Measurements from ENCODE around the gene EXOSC9.

Gene EXOSC9

GRCh38 chr4:121824950-121825349 lies 23.8 kb downstream of the EXOSC9 start:
- Histone ChIP-seq H3K9me3 (ENCODE audit: control insufficient read depth, insufficient read depth, low read depth, low read length) (no peaks in the 10 kb centered on the region), H3K36me3 (ENCODE audit: control insufficient read depth, insufficient read depth, low read length) (peaks cover 31% of the 10 kb centered on the region), H3K4me1 (ENCODE audit: control insufficient read depth, insufficient read depth, low read length) (no peaks in the 10 kb centered on the region), H3K4me3 (ENCODE audit: low read depth, low read length) (no peak overlapping the region), H3K27ac (ENCODE audit: low read depth, low read length) (no peak overlapping the region), H3K27me3 (ENCODE audit: control insufficient read depth, insufficient read depth, low read length) (no peaks in the 10 kb centered on the region), H3K9ac (ENCODE audit: low read length) (no peak overlapping the region)

- Histone ChIP-seq H3K4me3 (ENCODE audit: low read depth, low read length) (no peak overlapping the region), H3K27me3 (ENCODE audit: control insufficient read depth, insufficient read depth, low read length) (no peaks in the 10 kb centered on the region), H3K27ac (ENCODE audit: low read depth, low read length) (no peak overlapping the region), H3K9me3 (ENCODE audit: control insufficient read depth, insufficient read depth, low read depth, low read length) (no peaks in the 10 kb centered on the region), H3K9ac (ENCODE audit: low read length) (no peak overlapping the region), H3K36me3 (ENCODE audit: control insufficient read depth, insufficient read depth, low read length) (peaks cover 18% of the 10 kb centered on the region), H3K4me1 (ENCODE audit: control insufficient read depth, insufficient read depth, low read length) (no peaks in the 10 kb centered on the region)
Measured at GRCh38 chr4:121827853-121828252, 26.7 kb downstream of the EXOSC9 start.

GRCh38 chr4:121829511-121829910 lies 28.4 kb downstream of the EXOSC9 start:
- Histone ChIP-seq H3K36me3 (ENCODE audit: control insufficient read depth, insufficient read depth, low read length) (peaks cover 20% of the 10 kb centered on the region), H3K4me1 (ENCODE audit: control insufficient read depth, insufficient read depth, low read length) (no peaks in the 10 kb centered on the region), H3K4me3 (ENCODE audit: low read depth, low read length) (no peak overlapping the region)

GRCh38 chr4:121838136-121838535 lies 37.0 kb downstream of the EXOSC9 start:
- Histone ChIP-seq H3K9me3 (ENCODE audit: control insufficient read depth, insufficient read depth, low read depth, low read length) (no peaks in the 10 kb centered on the region), H3K9ac (ENCODE audit: low read length) (no peak overlapping the region), H3K4me1 (ENCODE audit: control insufficient read depth, insufficient read depth, low read length) (no peaks in the 10 kb centered on the region), H3K27ac (ENCODE audit: low read depth, low read length) (no peak overlapping the region), H3K36me3 (ENCODE audit: control insufficient read depth, insufficient read depth, low read length) (peaks cover 43% of the 10 kb centered on the region), H3K27me3 (ENCODE audit: control insufficient read depth, insufficient read depth, low read length) (no peaks in the 10 kb centered on the region), H3K4me3 (ENCODE audit: low read depth, low read length) (no peak overlapping the region)

More at GRCh38 chr4:121829511-121829910, 28.4 kb downstream of the EXOSC9 start:
- Histone ChIP-seq H3K9me3 (ENCODE audit: control insufficient read depth, insufficient read depth, low read depth, low read length) (no peaks in the 10 kb centered on the region), H3K27ac (ENCODE audit: low read depth, low read length) (no peak overlapping the region), H3K9ac (ENCODE audit: low read length) (no peak overlapping the region), H3K27me3 (ENCODE audit: control insufficient read depth, insufficient read depth, low read length) (no peaks in the 10 kb centered on the region)

- Histone ChIP-seq H3K27ac (ENCODE audit: low read depth, low read length) (no peak overlapping the region), H3K27me3 (ENCODE audit: control insufficient read depth, insufficient read depth, low read length) (no peaks in the 10 kb centered on the region), H3K4me3 (ENCODE audit: low read depth, low read length) (no peak overlapping the region), H3K36me3 (ENCODE audit: control insufficient read depth, insufficient read depth, low read length) (peaks cover 51% of the 10 kb centered on the region), H3K9me3 (ENCODE audit: control insufficient read depth, insufficient read depth, low read depth, low read length) (no peaks in the 10 kb centered on the region), H3K4me1 (ENCODE audit: control insufficient read depth, insufficient read depth, low read length) (no peaks in the 10 kb centered on the region), H3K9ac (ENCODE audit: low read length) (no peak overlapping the region)
Measured at GRCh38 chr4:121842862-121843261, 41.7 kb downstream of the EXOSC9 start.

GRCh38 chr4:121846662-121847061 lies 45.5 kb downstream of the EXOSC9 start:
- Histone ChIP-seq H3K4me1 (ENCODE audit: control insufficient read depth, insufficient read depth, low read length) (no peaks in the 10 kb centered on the region), H3K9me3 (ENCODE audit: control insufficient read depth, insufficient read depth, low read depth, low read length) (no peaks in the 10 kb centered on the region), H3K27ac (ENCODE audit: low read depth, low read length) (no peak overlapping the region), H3K36me3 (ENCODE audit: control insufficient read depth, insufficient read depth, low read length) (peaks cover 45% of the 10 kb centered on the region), H3K27me3 (ENCODE audit: control insufficient read depth, insufficient read depth, low read length) (no peaks in the 10 kb centered on the region), H3K4me3 (ENCODE audit: low read depth, low read length) (no peak overlapping the region), H3K9ac (ENCODE audit: low read length) (no peak overlapping the region)

GRCh38 chr4:121851354-121851753 lies 50.2 kb downstream of the EXOSC9 start:
- no peaks in the 10 kb centered on the region for H3K4me1 ChIP-seq (ENCODE audit: control insufficient read depth, insufficient read depth, low read length)
- H3K36me3 ChIP-seq (ENCODE audit: control insufficient read depth, insufficient read depth, low read length): peaks cover 26% of the 10 kb centered on the region
- no peak overlapping the region for H3K4me3 ChIP-seq (ENCODE audit: low read depth, low read length)
- no peaks in the 10 kb centered on the region for H3K9me3 ChIP-seq (ENCODE audit: control insufficient read depth, insufficient read depth, low read depth, low read length)
- no peak overlapping the region for H3K9ac ChIP-seq (ENCODE audit: low read length)
- no peak overlapping the region for H3K27ac ChIP-seq (ENCODE audit: low read depth, low read length)
- no peaks in the 10 kb centered on the region for H3K27me3 ChIP-seq (ENCODE audit: control insufficient read depth, insufficient read depth, low read length)

GRCh38 chr4:121860121-121860520 lies 59.0 kb downstream of the EXOSC9 start:
- peaks cover 34% of the 10 kb centered on the region for H3K36me3 ChIP-seq (ENCODE audit: control insufficient read depth, insufficient read depth, low read length)
- H3K9ac ChIP-seq (ENCODE audit: low read length): no peak overlapping the region
- no peaks in the 10 kb centered on the region for H3K27me3 ChIP-seq (ENCODE audit: control insufficient read depth, insufficient read depth, low read length)
- H3K27ac ChIP-seq (ENCODE audit: low read depth, low read length): no peak overlapping the region
- no peaks in the 10 kb centered on the region for H3K9me3 ChIP-seq (ENCODE audit: control insufficient read depth, insufficient read depth, low read depth, low read length)
- H3K4me3 ChIP-seq (ENCODE audit: low read depth, low read length): no peak overlapping the region
- peaks cover 5% of the 10 kb centered on the region; the same call in 1 of the 2 replicates for H3K4me1 ChIP-seq (ENCODE audit: control insufficient read depth, insufficient read depth, low read length)

GRCh38 chr4:121861426-121861825 lies 60.3 kb downstream of the EXOSC9 start:
- H3K27me3 ChIP-seq (ENCODE audit: control insufficient read depth, insufficient read depth, low read length): no peaks in the 10 kb centered on the region
- H3K9me3 ChIP-seq (ENCODE audit: control insufficient read depth, insufficient read depth, low read depth, low read length): no peaks in the 10 kb centered on the region
- peaks cover 46% of the 10 kb centered on the region for H3K36me3 ChIP-seq (ENCODE audit: control insufficient read depth, insufficient read depth, low read length)
- H3K27ac ChIP-seq (ENCODE audit: low read depth, low read length): no peak overlapping the region
- H3K4me1 ChIP-seq (ENCODE audit: control insufficient read depth, insufficient read depth, low read length): peaks cover 5% of the 10 kb centered on the region; the same call in 1 of the 2 replicates
- H3K9ac ChIP-seq (ENCODE audit: low read length): no peak overlapping the region
- no peak overlapping the region for H3K4me3 ChIP-seq (ENCODE audit: low read depth, low read length)

- Histone ChIP-seq H3K27ac (ENCODE audit: low read depth, low read length) (no peak overlapping the region), H3K9ac (ENCODE audit: low read length) (no peak overlapping the region), H3K4me1 (ENCODE audit: control insufficient read depth, insufficient read depth, low read length) (peaks cover 5% of the 10 kb centered on the region; the same call in 1 of the 2 replicates), H3K36me3 (ENCODE audit: control insufficient read depth, insufficient read depth, low read length) (peaks cover 45% of the 10 kb centered on the region), H3K4me3 (ENCODE audit: low read depth, low read length) (no peak overlapping the region), H3K27me3 (ENCODE audit: control insufficient read depth, insufficient read depth, low read length) (no peaks in the 10 kb centered on the region), H3K9me3 (ENCODE audit: control insufficient read depth, insufficient read depth, low read depth, low read length) (no peaks in the 10 kb centered on the region)
Measured at GRCh38 chr4:121863799-121864198, 62.7 kb downstream of the EXOSC9 start.
